Keratinocyte (primary cell): ENCODE measurements around the gene NR5A1. TPM values are rescaled to one million over a fixed set of nuclear protein-coding genes. Genes with fewer than 3 reads are reported as not detected.

Source experiments
- DNase-seq: peaks from one replicate; pipeline ENCODE4 v3.0.0-alpha.2; 2011; ENCODE audit warnings: low read depth, missing footprints, low spot score
- FAIRE-seq: peaks from 2 replicates; lab custom pipeline; 2011; peaks lifted over from hg19 to GRCh38; lab: Jason Lieb, UNC
- H2AFZ ChIP-seq: 2 replicates; pipeline ENCODE4 v1.6.0; 2012; ENCODE audit warnings: low read length, control low read depth, inconsistent platforms; ENCODE audit not compliant: control insufficient read depth
- H3K27ac ChIP-seq: 2 replicates; pipeline ENCODE4 v1.5.1; 2011; ENCODE audit warnings: low read length; ENCODE audit not compliant: control insufficient read depth, insufficient read depth
- H3K27me3 ChIP-seq: 3 replicates; pipeline ENCODE4 v1.6.0; 2011; ENCODE audit warnings: low read length; ENCODE audit not compliant: control insufficient read depth, insufficient read depth; ENCODE audit errors: extremely low read depth
- H3K36me3 ChIP-seq, 2 experiments: 2 replicates in 1 of 2; 3 replicates in 1 of 2; pipeline ENCODE4 v1.5.1; 2011; ENCODE audit warnings: low read length in 2 of 2, mild to moderate bottlenecking in 1 of 2; ENCODE audit not compliant: control insufficient read depth in 2 of 2, insufficient read depth in 2 of 2; ENCODE audit errors: extremely low read depth in 1 of 2
- H3K4me1 ChIP-seq: 3 replicates; pipeline ENCODE4 v1.5.1; 2011; ENCODE audit warnings: low read length; ENCODE audit not compliant: control insufficient read depth, insufficient read depth; ENCODE audit errors: extremely low read depth
- H3K4me2 ChIP-seq: 3 replicates; pipeline ENCODE4 v1.6.0; 2011; ENCODE audit warnings: low read depth, low read length; ENCODE audit not compliant: control insufficient read depth, insufficient read depth; ENCODE audit errors: extremely low read depth
- H3K4me3 ChIP-seq, 3 experiments: fragments of 200-600 bp in 1 of 3; sonication (generic) in 1 of 3; 2 replicates in 2 of 3; 3 replicates in 1 of 3; pipeline ENCODE4 v1.5.1; 2011 to 2016; ENCODE audit warnings: low read length in 3 of 3, mild to moderate bottlenecking in 3 of 3, control low read depth in 2 of 3, inconsistent platforms in 1 of 3, low read depth in 1 of 3, mixed read lengths in 1 of 3, mixed run types in 1 of 3, moderate library complexity in 1 of 3; ENCODE audit not compliant: control insufficient read depth in 2 of 3, insufficient read depth in 2 of 3; ENCODE audit errors: extremely low read depth in 1 of 3
- H3K79me2 ChIP-seq: 2 replicates; pipeline ENCODE4 v1.6.0; 2012; ENCODE audit warnings: low read length; ENCODE audit not compliant: control insufficient read depth, insufficient read depth
- H3K9ac ChIP-seq: 3 replicates; pipeline ENCODE4 v1.6.0; 2011; ENCODE audit warnings: low read length; ENCODE audit not compliant: control insufficient read depth, insufficient read depth; ENCODE audit errors: extremely low read depth
- H3K9me1 ChIP-seq: 3 replicates; pipeline ENCODE4 v1.6.0; 2011; ENCODE audit warnings: low read length; ENCODE audit not compliant: control insufficient read depth, insufficient read depth; ENCODE audit errors: extremely low read depth
- H3K9me3 ChIP-seq: 2 replicates; pipeline ENCODE4 v1.5.1; 2012; ENCODE audit warnings: low read depth, low read length; ENCODE audit not compliant: control insufficient read depth
- H4K20me1 ChIP-seq: 3 replicates; pipeline ENCODE4 v1.6.0; 2011; ENCODE audit warnings: low read length; ENCODE audit not compliant: control insufficient read depth, insufficient read depth; ENCODE audit errors: extremely low read depth
- CTCF ChIP-seq, 3 experiments: IDR thresholded peaks in 1 of 3; conservative IDR thresholded peaks in 1 of 3; optimal IDR thresholded peaks in 1 of 3; 2 replicates in 2 of 3; 3 replicates in 1 of 3; pipeline versions ENCODE3 to v1.5.1; 2011; ENCODE audit warnings: low read length in 3 of 3, mild to moderate bottlenecking in 3 of 3, moderate library complexity in 2 of 3, control low read depth in 1 of 3, inconsistent platforms in 1 of 3; ENCODE audit not compliant: insufficient read depth in 2 of 3; ENCODE audit errors: extremely low read depth in 1 of 3
- EZH2 ChIP-seq: IDR thresholded peaks from one replicate; pipeline ENCODE4 v1.6.1; 2012; ENCODE audit warnings: inconsistent platforms, mild to moderate bottlenecking, low read length, moderate library complexity
- dilution Hi-C: fragments of 300-500 bp; cut with MboI; formaldehyde crosslinking; loops from one replicate; pipeline ENCODE4 v1.7.0; 2020; ENCODE audit warnings: low sequenced_read_pairs; ENCODE audit not compliant: extremely low pct_ligation_motif_present
- polyA plus RNA-seq, 5 experiments: library from polyadenylated mRNA; depleted of rRNA in 3 of 5; stranded (reverse) in 3 of 5; stranded (forward) in 1 of 5; unstranded in 1 of 5; fragments of >200 nt; gene quantifications; 1 replicate in 1 of 5; 2 replicates in 3 of 5; 3 replicates in 1 of 5; pipeline versions ENCODE4 v1.2.1 to v1.2.3, GENCODE V29; 2011 to 2012; ENCODE audit warnings: missing spikeins in 2 of 5, low read depth in 1 of 5, low replicate concordance in 1 of 5

Gene NR5A1
- polyA plus RNA-seq, 1 donor (not counting 4 experiments of a cell fraction or from before 2014, with no cell fraction given), result not detected

DNA sequence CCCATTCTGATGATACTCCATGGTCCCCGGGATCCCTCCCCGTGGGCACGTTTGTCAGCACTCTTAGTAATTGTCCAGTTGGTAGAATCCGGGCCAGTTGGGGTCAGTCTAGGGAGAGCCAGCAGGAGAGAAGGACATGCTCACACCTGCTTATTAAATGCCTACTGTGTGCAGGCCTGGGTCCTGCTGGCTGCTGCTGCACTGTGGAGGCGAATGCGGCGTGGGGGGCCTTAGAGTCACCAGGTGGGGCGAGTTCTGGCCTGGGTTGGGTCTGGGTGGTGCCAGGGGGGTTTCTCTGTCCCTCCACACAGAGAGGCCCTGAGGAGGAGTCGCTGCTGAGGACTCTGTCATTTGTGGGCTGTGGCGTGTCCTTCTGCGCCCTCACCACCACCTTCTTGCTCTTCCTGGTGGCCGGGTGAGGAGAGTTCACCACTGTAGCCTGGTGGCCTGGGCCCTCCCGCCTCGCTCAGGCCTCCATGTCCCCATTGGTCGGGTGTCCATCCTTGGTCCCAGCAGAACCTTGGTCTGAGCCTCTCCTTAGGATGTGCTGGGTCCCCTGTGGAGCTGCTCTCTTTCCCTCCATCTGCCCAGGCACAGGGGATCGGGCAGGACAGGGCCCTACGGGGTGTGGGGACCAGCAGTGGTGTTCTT lies 39.7 kb downstream of the NR5A1 start:
- Histone ChIP-seq H3K79me2 (no peaks in the 10 kb centered on the region), H3K27me3 (no peaks in the 10 kb centered on the region), H3K9ac (no peak overlapping the region), H3K4me2 (no peak overlapping the region), H3K4me3 (no peak overlapping the region), H3K27ac (no peak overlapping the region), H3K36me3 (no peaks in the 10 kb centered on the region), H3K9me3 (no peaks in the 10 kb centered on the region), H3K4me1 (no peaks in the 10 kb centered on the region), H4K20me1 (no peaks in the 10 kb centered on the region), H3K9me1 (no peaks in the 10 kb centered on the region), H2AFZ (no peak overlapping the region)
- FAIRE-seq (no peak), DNase-seq (no peak)
- dilution Hi-C loops, result no loop called here
- TF ChIP-seq EZH2 (no peak), CTCF (optimal IDR thresholded peaks at IDR 0.05 in 1 of 3, IDR thresholded peaks at IDR 0.05 in 1 of 3, conservative IDR thresholded peaks at IDR 0.05 in 1 of 3; ENCODE audit: extremely low read depth in 1 of 3, insufficient read depth in 2 of 3, low read length in 3 of 3) (no peak)

DNA sequence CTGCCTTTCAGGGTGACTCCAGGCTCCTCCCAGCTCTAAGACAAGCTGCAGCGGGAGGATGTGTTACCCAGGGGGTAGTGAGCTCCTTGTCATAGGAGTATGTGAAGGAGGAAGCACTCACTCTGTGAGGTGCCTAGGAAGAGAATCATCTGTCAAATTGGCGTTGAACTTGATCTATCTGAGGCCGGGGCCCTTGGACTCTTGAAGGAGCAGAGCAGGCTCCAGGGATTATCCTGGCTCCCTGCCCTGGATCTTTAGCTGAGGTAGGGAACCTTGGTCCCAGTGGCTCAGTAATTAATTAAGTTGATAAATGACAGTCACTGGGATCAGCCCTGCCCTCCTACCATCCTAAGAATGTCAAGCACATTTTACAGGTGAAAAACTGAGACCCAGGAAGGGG lies 41.5 kb downstream of the NR5A1 start:
- no peaks in the 10 kb centered on the region for H3K36me3 ChIP-seq
- no peak for DNase-seq
- FAIRE-seq, result no peak
- dilution Hi-C loops, result no loop called here
- no peaks in the 10 kb centered on the region for H3K27me3 ChIP-seq
- no peak overlapping the region for H2AFZ ChIP-seq
- H3K27ac ChIP-seq, result no peak overlapping the region
- H3K4me2 ChIP-seq, result no peak overlapping the region
- no peaks in the 10 kb centered on the region for H3K4me1 ChIP-seq
- no peaks in the 10 kb centered on the region for H3K79me2 ChIP-seq
- no peak overlapping the region for H3K4me3 ChIP-seq
- H3K9me3 ChIP-seq, result no peaks in the 10 kb centered on the region
- H3K9me1 ChIP-seq, result no peaks in the 10 kb centered on the region
- H3K9ac ChIP-seq, result no peak overlapping the region
- TF ChIP-seq CTCF (optimal IDR thresholded peaks at IDR 0.05 in 1 of 3, IDR thresholded peaks at IDR 0.05 in 1 of 3, conservative IDR thresholded peaks at IDR 0.05 in 1 of 3; ENCODE audit: extremely low read depth in 1 of 3, insufficient read depth in 2 of 3, low read length in 3 of 3), result no peak
- no peak for TF ChIP-seq EZH2
- no peaks in the 10 kb centered on the region for H4K20me1 ChIP-seq
